Measurements from ENCODE around the gene KIF26A.

The KIF26A gene

DNA sequence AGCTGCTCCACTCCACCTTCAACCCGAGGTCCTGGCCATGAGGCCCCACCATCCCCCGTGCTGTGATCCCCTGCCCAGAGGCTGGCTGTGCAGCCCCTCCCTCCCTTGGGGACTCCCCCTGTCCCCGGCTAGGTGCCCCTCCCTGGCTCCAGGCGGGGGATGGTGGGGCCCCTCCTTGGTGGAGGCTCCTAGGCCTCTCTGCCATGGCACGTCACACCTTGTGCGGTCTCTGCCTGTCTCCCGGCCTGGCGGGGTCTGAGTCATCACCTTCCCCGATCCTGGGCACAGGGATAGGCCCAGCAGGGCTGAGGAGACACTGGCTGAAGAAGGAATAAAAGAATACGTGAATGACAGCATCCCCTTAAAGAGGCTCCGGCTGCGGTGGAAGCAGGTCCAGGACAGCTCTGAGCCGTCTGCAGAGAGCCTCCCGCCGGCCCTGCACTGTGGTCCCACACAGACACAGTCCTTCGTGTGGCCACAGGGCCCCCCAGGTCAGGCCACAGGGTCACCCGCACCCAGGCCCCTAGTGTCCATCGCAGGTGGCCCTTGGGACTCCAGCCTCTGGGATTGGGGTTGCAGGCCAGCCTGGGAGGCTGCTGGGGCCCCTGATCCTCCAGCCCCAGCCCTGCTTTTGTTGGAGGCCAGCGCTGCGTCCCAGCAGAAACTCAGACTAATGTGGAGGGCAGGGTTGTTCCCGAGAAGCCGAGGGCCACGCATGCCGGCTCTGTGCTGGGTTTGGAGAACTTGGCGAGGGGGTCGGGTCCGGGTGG lies 43.6 kb downstream of the KIF26A start:
- no peak for DNase-seq (ENCODE audit: low spot score)
- TF ChIP-seq, protein P1, sequence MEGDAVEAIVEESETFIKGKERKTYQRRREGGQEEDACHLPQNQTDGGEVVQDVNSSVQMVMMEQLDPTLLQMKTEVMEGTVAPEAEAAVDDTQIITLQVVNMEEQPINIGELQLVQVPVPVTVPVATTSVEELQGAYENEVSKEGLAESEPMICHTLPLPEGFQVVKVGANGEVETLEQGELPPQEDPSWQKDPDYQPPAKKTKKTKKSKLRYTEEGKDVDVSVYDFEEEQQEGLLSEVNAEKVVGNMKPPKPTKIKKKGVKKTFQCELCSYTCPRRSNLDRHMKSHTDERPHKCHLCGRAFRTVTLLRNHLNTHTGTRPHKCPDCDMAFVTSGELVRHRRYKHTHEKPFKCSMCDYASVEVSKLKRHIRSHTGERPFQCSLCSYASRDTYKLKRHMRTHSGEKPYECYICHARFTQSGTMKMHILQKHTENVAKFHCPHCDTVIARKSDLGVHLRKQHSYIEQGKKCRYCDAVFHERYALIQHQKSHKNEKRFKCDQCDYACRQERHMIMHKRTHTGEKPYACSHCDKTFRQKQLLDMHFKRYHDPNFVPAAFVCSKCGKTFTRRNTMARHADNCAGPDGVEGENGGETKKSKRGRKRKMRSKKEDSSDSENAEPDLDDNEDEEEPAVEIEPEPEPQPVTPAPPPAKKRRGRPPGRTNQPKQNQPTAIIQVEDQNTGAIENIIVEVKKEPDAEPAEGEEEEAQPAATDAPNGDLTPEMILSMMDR (IDR thresholded peaks at IDR 0.05; ENCODE audit: extremely low read depth, missing control alignments) = no peak

DNA sequence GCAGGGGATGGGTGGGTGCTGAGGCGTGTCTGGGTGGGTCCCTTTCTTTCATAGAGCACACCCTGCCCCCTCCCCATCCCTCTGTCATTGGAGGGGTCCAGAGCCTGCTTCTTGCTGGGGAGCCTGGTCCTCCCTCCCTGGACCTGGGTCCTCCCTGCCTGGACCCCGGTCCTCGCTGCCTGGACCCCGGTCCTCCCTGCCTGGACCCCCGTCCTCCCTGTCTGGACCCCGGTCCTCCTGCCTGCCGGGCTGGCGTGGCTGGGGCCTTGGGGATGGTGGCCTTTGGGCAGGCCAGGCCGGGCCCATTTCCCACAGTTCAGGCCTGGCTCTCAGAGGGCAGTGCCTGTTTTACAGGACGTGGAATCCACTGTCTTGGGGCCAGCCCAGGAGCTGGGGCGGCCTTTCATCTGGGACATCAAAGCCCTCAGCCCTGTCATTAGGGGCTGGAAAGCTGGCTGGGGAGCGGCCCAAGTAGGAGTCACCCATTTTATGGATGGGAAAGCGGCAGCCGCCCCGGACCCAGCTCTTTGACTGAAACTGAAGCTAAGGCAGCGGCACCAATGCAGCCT lies 44.6 kb downstream of the KIF26A start:
- TF ChIP-seq, protein P1 (IDR thresholded peaks at IDR 0.05; ENCODE audit: extremely low read depth, missing control alignments) = no peak
- no peak for DNase-seq (ENCODE audit: low spot score)

DNA sequence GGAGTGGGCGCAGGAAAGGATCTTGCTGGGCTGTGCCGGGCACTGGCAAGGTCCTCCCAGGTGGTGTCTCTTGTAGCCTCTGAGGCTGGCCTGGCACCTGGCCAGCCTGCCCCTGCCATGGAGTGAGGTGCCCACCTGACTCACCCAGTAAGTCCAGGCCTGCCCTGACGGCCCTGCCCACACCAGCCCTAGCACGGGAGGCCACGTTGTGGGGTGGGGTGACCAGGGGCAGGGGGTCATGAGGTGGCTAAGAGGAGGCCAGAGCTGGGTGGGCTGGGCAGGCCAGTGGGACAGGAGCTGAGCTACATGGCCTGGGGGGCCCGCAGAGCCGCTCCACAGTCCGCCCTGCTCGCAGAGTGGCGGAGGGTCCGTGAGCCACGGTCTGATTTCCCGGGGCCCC lies 45.4 kb downstream of the KIF26A start:
- no peak for DNase-seq (ENCODE audit: low spot score)
- TF ChIP-seq, protein P1 (IDR thresholded peaks at IDR 0.05; ENCODE audit: extremely low read depth, missing control alignments) = no peak

DNA sequence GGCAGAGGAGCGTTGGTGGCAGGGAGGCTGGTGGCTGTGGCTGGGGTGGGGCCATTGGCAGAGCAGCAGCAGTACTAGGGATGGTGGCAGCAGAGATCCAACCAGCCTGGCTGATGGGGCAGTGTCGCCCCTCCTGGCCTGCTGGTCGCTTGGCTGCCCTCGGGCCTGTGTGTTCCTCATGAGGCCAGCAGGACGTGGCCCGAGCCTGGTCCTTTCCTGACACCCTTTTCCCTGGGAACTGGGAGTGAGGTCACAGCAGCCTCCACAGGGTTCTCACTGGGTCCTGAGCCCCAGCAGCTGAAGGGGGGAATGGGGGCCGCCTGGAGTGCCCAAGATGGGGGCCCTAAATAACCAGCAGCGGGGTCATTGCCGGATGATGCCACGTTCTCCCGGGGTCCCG lies 46.1 kb downstream of the KIF26A start:
- DNase-seq (ENCODE audit: low spot score) = no peak
- TF ChIP-seq, protein P1 (IDR thresholded peaks at IDR 0.05; ENCODE audit: extremely low read depth, missing control alignments) = no peak

DNA sequence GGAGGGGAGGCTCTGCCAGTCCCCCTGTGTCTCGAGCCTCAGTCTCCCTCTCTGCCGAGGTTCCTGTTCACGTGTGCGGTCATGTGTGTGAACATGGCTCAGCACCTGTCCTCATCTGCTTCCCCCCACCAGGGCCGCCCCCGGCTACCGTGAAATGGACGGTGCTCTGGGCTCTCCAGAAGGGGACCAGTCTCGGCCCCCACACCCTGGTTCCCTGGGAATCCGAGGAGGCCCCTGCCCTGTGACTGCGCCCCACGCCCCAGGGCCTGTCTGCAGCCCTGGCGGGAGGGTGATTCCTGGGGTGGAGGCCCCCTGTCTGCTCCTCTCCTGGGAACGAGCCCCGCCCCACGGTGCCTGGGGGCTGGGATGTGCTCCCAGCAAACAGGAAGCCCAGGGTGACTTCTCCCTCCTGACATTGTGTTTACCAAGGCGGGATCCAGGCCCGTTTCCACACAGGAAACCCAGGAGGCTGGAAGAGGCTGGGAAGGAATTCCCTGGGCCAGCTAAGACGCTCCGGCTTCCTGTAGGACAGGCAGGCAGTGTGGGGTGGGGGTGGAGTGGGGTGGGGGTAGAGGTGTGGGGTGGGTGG lies 46.6 kb downstream of the KIF26A start:
- TF ChIP-seq, protein P1 (IDR thresholded peaks at IDR 0.05; ENCODE audit: extremely low read depth, missing control alignments) = no peak
- peak; percentile 27 for DNase-seq (ENCODE audit: low spot score)

DNA sequence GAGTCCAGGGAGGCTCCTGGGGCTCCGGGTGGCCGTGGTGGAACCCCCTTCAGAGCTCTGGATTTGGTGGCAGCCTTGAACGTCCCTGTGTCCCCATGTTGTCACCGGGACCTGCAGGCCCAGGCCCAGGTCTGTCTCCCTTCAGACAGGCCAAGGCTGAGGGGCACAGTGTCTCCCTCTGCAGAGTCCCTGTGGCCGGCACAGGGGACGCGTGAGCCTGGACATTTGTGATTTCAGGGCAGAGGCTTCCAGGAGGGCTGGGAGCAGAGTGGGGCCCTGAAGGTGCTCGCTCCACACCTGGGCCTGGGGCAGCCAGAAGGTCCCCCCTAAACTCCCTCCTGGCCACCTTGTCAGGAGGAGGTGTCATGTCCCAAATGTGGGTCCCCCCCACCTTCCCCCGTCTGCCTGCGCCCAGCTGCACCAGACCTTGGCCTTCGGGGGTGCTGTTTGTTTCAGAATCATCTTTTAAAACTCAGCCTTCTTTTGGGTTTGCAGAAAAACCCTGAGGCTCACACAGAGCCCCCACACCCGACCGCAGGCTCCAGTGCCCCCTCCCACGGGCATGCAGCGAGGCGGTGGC lies 47.6 kb downstream of the KIF26A start:
- no peak for DNase-seq (ENCODE audit: low spot score)
- TF ChIP-seq, protein P1 (IDR thresholded peaks at IDR 0.05; ENCODE audit: extremely low read depth, missing control alignments) = no peak

DNA sequence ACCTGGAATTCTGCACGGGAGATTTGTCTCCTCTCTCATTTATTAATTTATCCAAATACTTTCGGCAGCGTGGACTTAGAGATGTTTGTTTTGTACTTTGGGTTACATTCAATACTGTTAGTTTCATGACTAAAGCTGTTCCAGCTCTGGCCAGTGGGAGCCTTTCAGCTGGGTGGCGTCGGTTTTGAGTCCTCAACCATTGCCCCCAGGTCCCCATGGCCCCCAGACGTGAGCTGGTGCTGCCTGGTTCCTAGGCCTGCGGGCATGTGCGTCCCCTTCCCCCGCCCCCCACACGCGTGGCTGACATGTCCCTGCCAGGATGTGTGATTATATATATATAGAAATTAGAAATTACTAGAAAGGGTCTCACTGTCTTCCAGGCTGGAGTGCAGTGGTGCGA lies 48.2 kb downstream of the KIF26A start:
- DNase-seq (ENCODE audit: low spot score) = no peak
- TF ChIP-seq, protein P1 (IDR thresholded peaks at IDR 0.05; ENCODE audit: extremely low read depth, missing control alignments) = no peak
